ENCODE data around the gene DUSP28. TPM values are rescaled to one million over a fixed set of nuclear protein-coding genes. Genes with fewer than 3 reads are reported as not detected.

The DUSP28 gene
- total and polyA plus RNA-seq, 2 of the 13 experiments (the other 11 are each of a cell fraction or from before 2014, with no cell fraction given), result 5.2 to 8.6 TPM

DNA sequence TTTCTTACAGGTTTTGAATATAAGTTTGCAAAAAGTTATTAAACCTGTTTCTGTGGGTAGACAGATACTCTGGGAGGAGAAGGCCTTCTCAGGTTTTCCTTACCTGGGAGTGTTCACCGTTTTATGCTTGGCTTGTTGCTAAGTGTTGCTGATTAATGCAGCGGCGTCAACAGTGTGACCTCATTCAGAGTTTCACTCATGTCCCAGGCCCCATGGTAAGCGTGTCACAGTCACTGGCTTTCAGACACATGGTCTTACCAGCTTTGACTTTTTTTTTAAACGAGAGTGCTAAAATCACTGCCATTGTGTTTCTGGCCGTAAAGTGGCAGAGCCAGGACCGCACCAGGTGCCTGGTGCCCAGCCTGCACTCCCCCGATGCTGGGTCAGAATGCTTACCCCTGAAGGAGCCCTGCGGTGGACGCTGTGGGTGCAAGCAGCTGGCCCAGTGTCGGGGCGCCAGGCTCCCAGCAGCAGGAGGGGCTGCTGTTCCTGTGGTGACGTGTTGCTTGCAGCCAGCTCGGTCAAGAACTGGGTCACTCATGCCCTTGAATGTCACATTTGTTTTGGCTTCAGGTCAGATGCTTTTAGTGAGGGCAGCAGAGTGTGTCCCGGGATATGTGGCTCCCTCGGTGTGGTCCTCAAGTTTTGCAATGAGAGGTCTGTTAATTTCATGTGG is 29.8 kb downstream of the DUSP28 start (continued):
- TF ChIP-seq HBP1 (CRISPR knock-in tag; IDR thresholded peaks at IDR 0.05; ENCODE audit: low read depth) (no peak), XBP1 (CRISPR knock-in tag; IDR thresholded peaks at IDR 0.05) (no peak), ZNF597 (CRISPR knock-in tag; IDR thresholded peaks at IDR 0.05) (no peak)

- no peak overlapping the region for H3K4me2 ChIP-seq (ENCODE audit: low read depth, low read length)
- 98% methylated on average over 21 of the region's 21 CpGs for WGBS (ENCODE audit: low lambda C conversion rate)
- POLR2A ChIA-PET, result no interaction called here
- no TSS peak for BruUV-seq (replicated peaks)
- H3K4me3 ChIP-seq (replicated peaks in 1 of 3; ENCODE audit: insufficient read depth in 1 of 3, low read depth in 2 of 3, low read length in 3 of 3), result no peak overlapping the region
- H2AFZ ChIP-seq (ENCODE audit: low read length), result no peak overlapping the region
- no peak for ATAC-seq
- no peak for DNase-seq (ENCODE audit: low spot score)
- peaks cover 39% of the 10 kb centered on the region for H3K79me2 ChIP-seq (ENCODE audit: insufficient read depth, low read length)
- CTCF ChIA-PET (ENCODE audit: low intra/inter-chr PET ratio, low total read pairs), result no interaction called here
- in situ Hi-C loops (cut with HindIII; ENCODE audit: extremely low pct_ligation_motif_present, low pct_unique_long_range_greater_than_20kb), result no loop called here
- H3K27ac ChIP-seq (ENCODE audit: extremely low read length, insufficient read depth, low read length), result no peak overlapping the region
- H3K4me1 ChIP-seq (ENCODE audit: insufficient read depth, low read length), result peaks cover 26% of the 10 kb centered on the region
- peaks cover 0 to 2% of the 10 kb centered on the region in 2 experiments; a peak in 1 of 5 replicates for H3K27me3 ChIP-seq (ENCODE audit: control insufficient read depth in 1 of 2, insufficient read depth in 2 of 2, low read length in 2 of 2)
- peaks cover 22 to 36% of the 10 kb centered on the region in 2 experiments for H3K36me3 ChIP-seq (replicated peaks in 1 of 2; ENCODE audit: control insufficient read depth in 1 of 2, insufficient read depth in 2 of 2, low read length in 2 of 2)
- H3K9me3 ChIP-seq (ENCODE audit: low read length), result no peaks in the 10 kb centered on the region
- H4K20me1 ChIP-seq (ENCODE audit: insufficient read depth, low read length), result peaks cover 7% of the 10 kb centered on the region; the same call in 1 of the 2 replicates
- FAIRE-seq, result no peak
- no peak overlapping the region for H3K9ac ChIP-seq (ENCODE audit: insufficient read depth, low read depth, low read length)
- intact Hi-C loops (cut with micrococcal nuclease; ENCODE audit: unreplicated experiment), result no loop called here
- TF ChIP-seq PRPF4 (IDR thresholded peaks at IDR 0.05; ENCODE audit: low read depth, low read length, poor library complexity, severe bottlenecking) (no peak), HNF4A (CRISPR knock-in tag; IDR thresholded peaks at IDR 0.05) (no peak), ZNF121 (CRISPR knock-in tag; IDR thresholded peaks at IDR 0.05) (no peak), ZNF782 (CRISPR knock-in tag; IDR thresholded peaks at IDR 0.05; ENCODE audit: borderline replicate concordance) (no peak), ZNF280D (CRISPR knock-in tag; IDR thresholded peaks at IDR 0.05) (no peak), ZHX1 (CRISPR knock-in tag; IDR thresholded peaks at IDR 0.05; ENCODE audit: low read depth) (no peak), GZF1 (CRISPR knock-in tag; IDR thresholded peaks at IDR 0.05) (no peak), PCBP2 (optimal IDR thresholded peaks at IDR 0.05; ENCODE audit: low read depth, low read length, poor library complexity, severe bottlenecking) (no peak), RBAK (CRISPR knock-in tag; IDR thresholded peaks at IDR 0.05) (no peak), RAD51 (IDR thresholded peaks at IDR 0.05; ENCODE audit: borderline replicate concordance) (no peak), FIP1L1 (IDR thresholded peaks at IDR 0.05; ENCODE audit: borderline replicate concordance, insufficient read depth, low read depth, low read length) (no peak)
These were observed 30.5 kb downstream of the DUSP28 start for GRCh38 chr2:240590681-240591111.
